ENCODE results near the gene SFXN1. TPM values are rescaled to one million over a fixed set of nuclear protein-coding genes. Genes with fewer than 3 reads are reported as not detected.

SFXN1 gene
- total and polyA plus RNA-seq, 4 donors = 47.3 to 241 (median 53.7) TPM

DNA sequence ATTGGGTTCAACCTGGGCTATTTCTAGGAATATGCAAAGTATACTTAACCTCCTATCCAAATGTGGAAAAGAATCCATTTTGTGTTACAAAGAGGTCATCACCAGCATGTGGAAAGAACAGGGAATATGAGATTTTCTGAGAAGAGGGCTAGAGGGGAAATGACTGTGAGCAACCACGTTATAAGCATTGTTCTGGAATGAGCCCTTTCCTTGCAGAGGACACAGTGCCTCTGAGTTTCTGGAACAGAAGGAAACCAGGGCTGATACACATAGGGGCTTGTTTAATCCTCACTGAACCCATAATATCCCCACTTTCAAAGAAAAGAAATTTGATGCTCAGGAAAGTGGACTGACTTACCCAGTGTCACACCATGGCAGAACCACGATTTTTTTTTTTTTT, 53.0 kb downstream of the SFXN1 start:
- TF ChIP-seq, protein P1, sequence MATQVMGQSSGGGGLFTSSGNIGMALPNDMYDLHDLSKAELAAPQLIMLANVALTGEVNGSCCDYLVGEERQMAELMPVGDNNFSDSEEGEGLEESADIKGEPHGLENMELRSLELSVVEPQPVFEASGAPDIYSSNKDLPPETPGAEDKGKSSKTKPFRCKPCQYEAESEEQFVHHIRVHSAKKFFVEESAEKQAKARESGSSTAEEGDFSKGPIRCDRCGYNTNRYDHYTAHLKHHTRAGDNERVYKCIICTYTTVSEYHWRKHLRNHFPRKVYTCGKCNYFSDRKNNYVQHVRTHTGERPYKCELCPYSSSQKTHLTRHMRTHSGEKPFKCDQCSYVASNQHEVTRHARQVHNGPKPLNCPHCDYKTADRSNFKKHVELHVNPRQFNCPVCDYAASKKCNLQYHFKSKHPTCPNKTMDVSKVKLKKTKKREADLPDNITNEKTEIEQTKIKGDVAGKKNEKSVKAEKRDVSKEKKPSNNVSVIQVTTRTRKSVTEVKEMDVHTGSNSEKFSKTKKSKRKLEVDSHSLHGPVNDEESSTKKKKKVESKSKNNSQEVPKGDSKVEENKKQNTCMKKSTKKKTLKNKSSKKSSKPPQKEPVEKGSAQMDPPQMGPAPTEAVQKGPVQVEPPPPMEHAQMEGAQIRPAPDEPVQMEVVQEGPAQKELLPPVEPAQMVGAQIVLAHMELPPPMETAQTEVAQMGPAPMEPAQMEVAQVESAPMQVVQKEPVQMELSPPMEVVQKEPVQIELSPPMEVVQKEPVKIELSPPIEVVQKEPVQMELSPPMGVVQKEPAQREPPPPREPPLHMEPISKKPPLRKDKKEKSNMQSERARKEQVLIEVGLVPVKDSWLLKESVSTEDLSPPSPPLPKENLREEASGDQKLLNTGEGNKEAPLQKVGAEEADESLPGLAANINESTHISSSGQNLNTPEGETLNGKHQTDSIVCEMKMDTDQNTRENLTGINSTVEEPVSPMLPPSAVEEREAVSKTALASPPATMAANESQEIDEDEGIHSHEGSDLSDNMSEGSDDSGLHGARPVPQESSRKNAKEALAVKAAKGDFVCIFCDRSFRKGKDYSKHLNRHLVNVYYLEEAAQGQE (IDR thresholded peaks at IDR 0.05) = no peak
- no peak for TF ChIP-seq SP1 (IDR thresholded peaks at IDR 0.05)
- no peak for TF ChIP-seq HNF4G (IDR thresholded peaks at IDR 0.05)
- TF ChIP-seq, protein P2, sequence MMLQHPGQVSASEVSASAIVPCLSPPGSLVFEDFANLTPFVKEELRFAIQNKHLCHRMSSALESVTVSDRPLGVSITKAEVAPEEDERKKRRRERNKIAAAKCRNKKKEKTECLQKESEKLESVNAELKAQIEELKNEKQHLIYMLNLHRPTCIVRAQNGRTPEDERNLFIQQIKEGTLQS (IDR thresholded peaks at IDR 0.05) = no peak
- TF ChIP-seq YY1 (IDR thresholded peaks at IDR 0.05) = no peak
- TF ChIP-seq JUND (IDR thresholded peaks at IDR 0.05) = no peak
- TF ChIP-seq ZBTB33 (IDR thresholded peaks at IDR 0.05) = no peak
- TF ChIP-seq, protein P3, sequence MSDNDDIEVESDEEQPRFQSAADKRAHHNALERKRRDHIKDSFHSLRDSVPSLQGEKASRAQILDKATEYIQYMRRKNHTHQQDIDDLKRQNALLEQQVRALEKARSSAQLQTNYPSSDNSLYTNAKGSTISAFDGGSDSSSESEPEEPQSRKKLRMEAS (IDR thresholded peaks at IDR 0.05) = no peak
- TF ChIP-seq TAF1 (conservative IDR thresholded peaks at IDR 0.05) = no peak
- TF ChIP-seq EGR1 (IDR thresholded peaks at IDR 0.05; ENCODE audit: low read depth in 2 of 2) = no peak
- no peak for TF ChIP-seq RXRA (IDR thresholded peaks at IDR 0.05)
- no peak for TF ChIP-seq CTCF (IDR thresholded peaks at IDR 0.05; ENCODE audit: low read depth, low read length, missing input control)
- no peak for TF ChIP-seq NR2F2 (IDR thresholded peaks at IDR 0.05)
- TF ChIP-seq FOXA2 (IDR thresholded peaks at IDR 0.05) = no peak
- TF ChIP-seq RAD21 (IDR thresholded peaks at IDR 0.05) = no peak
- TF ChIP-seq HNF4A (conservative IDR thresholded peaks at IDR 0.05) = no peak
- no peak for TF ChIP-seq GABPA (IDR thresholded peaks at IDR 0.05 in 1 of 2, conservative IDR thresholded peaks at IDR 0.05 in 1 of 2)
- TF ChIP-seq FOXA1 (IDR thresholded peaks at IDR 0.05) = no peak
- no peak for DNase-seq (ENCODE audit: low spot score)
- H3K27ac ChIP-seq (ENCODE audit: low read depth in 1 of 2, low read length in 2 of 2) = no peak overlapping the region
- H3K9me3 ChIP-seq (ENCODE audit: control insufficient read depth in 4 of 4, low read length in 3 of 4) = no peaks in the 10 kb centered on the region
- H3K4me1 ChIP-seq (ENCODE audit: control insufficient read depth in 4 of 4, insufficient read depth in 4 of 4, low read length in 3 of 4) = no peaks in the 10 kb centered on the region
- peaks cover 5 to 31% (median 16%) of the 10 kb centered on the region in 4 donors for H3K36me3 ChIP-seq (ENCODE audit: control insufficient read depth in 4 of 4, insufficient read depth in 3 of 4, low read depth in 1 of 4, low read length in 3 of 4)
- H3K9ac ChIP-seq (ENCODE audit: low read depth in 1 of 2, low read length in 2 of 2) = no peak overlapping the region
- H3K27me3 ChIP-seq (ENCODE audit: control insufficient read depth in 4 of 4, insufficient read depth in 4 of 4, low read length in 3 of 4) = no peaks in the 10 kb centered on the region
- WGBS = 62% methylated on average over 2 of the region's 2 CpGs
- no peak overlapping the region for H3K4me3 ChIP-seq (ENCODE audit: low read depth in 1 of 3, low read length in 3 of 3)

Measured in liver (tissue), 9 donors.